T47D (cell line): ENCODE data around the gene FBLN1.
"Not testable (repeated sequence)": the region's sequence is repeated elsewhere in the genome, so short reads cannot be mapped to it uniquely, and the experiment has no call there.

Source experiments
- DNase-seq, 2 experiments: peaks; one replicate each; pipeline versions ENCODE4 v3.0.0 to v3.0.0-alpha.2; 2011 to 2012; ENCODE audit warnings: low read depth in 1 of 2, low spot score in 1 of 2
- JUND ChIP-seq: IDR thresholded peaks from 2 replicates; pipeline ENCODE4 v1.6.1; 2012; ENCODE audit warnings: low read depth
- in situ Hi-C: cut with HindIII; loops from 2 replicates; pipeline ENCODE4 v1.10.0; 2016; ENCODE audit warnings: low sequenced_read_pairs, low pct_unique_long_range_greater_than_20kb

Gene FBLN1

GRCh38 chr22:45602004-45602733 lies 99.5 kb downstream of the FBLN1 start:
- DNase-seq: no peak
- in situ Hi-C loops: no loop called here
- TF ChIP-seq JUND: no peak

GRCh38 chr22:45602824-45603595 lies 100.3 kb downstream of the FBLN1 start:
- TF ChIP-seq JUND: no peak
- in situ Hi-C loops: no loop called here
- DNase-seq: no peak

GRCh38 chr22:45603619-45604018 lies 100.9 kb downstream of the FBLN1 start:
- in situ Hi-C loops: no loop called here
- DNase-seq: no peak
- TF ChIP-seq JUND: no peak

GRCh38 chr22:45608045-45608444 lies 105.4 kb downstream of the FBLN1 start:
- in situ Hi-C loops: not testable (repeated sequence)

GRCh38 chr22:45608763-45609180 lies 106.1 kb downstream of the FBLN1 start:
- TF ChIP-seq JUND: no peak
- DNase-seq: no peak
- in situ Hi-C loops: no loop called here

More at GRCh38 chr22:45608045-45608444, 105.4 kb downstream of the FBLN1 start:
- not testable (repeated sequence) for DNase-seq

- in situ Hi-C loops: no loop called here
- DNase-seq: no peak
- no peak for TF ChIP-seq JUND
These were observed 109.8 kb downstream of the FBLN1 start for GRCh38 chr22:45612451-45612901.

- no peak for DNase-seq
- in situ Hi-C loops: no loop called here
- TF ChIP-seq JUND: no peak
These were observed 110.3 kb downstream of the FBLN1 start for GRCh38 chr22:45612940-45613339.

- no peak for TF ChIP-seq JUND
- no peak for DNase-seq
- in situ Hi-C loops: no loop called here
These were observed 112.7 kb downstream of the FBLN1 start for GRCh38 chr22:45615364-45615763.

GRCh38 chr22:45616432-45616831 lies 113.7 kb downstream of the FBLN1 start:
- no peak for DNase-seq
- in situ Hi-C loops: no loop called here
- no peak for TF ChIP-seq JUND

GRCh38 chr22:45617948-45618347 lies 115.3 kb downstream of the FBLN1 start:
- in situ Hi-C loops: no loop called here
- TF ChIP-seq JUND: no peak
- DNase-seq: no peak

- no peak for DNase-seq
- TF ChIP-seq JUND: no peak
- in situ Hi-C loops: no loop called here
These were observed 118.0 kb downstream of the FBLN1 start for GRCh38 chr22:45620706-45621105.

- in situ Hi-C loops: no loop called here
- no peak for TF ChIP-seq JUND
- no peak for DNase-seq
These were observed 119.3 kb downstream of the FBLN1 start for GRCh38 chr22:45621836-45622600.

- in situ Hi-C loops, DNase-seq: not testable (repeated sequence)
These were observed 120.9 kb downstream of the FBLN1 start for GRCh38 chr22:45623464-45624145.
